HepG2 (cell line): ENCODE results near the gene CTSA. TPM values are rescaled to one million over a fixed set of nuclear protein-coding genes. Genes with fewer than 3 reads are reported as not detected.

Source experiments
- FOXA1 ChIP-seq, 2 experiments: fragments of 450-650 bp in 1 of 2; sonication (generic) in 1 of 2; formaldehyde crosslinking in 1 of 2; IDR thresholded peaks; 2 replicates each; pipeline versions ENCODE4 v1.4.0 to v1.6.1; 2016 to 2020; ENCODE audit warnings: missing genetic modification reagents in 1 of 2
- KIAA2018 ChIP-seq: sonication (generic); formaldehyde crosslinking; IDR thresholded peaks from 2 replicates; pipeline ENCODE4 v1.5.0; 2020; ENCODE audit warnings: mild to moderate bottlenecking, missing genetic modification reagents, borderline replicate concordance
- NCOA5 ChIP-seq: sonication (generic); formaldehyde crosslinking; IDR thresholded peaks from 2 replicates; pipeline ENCODE4 v1.4.0; 2020; ENCODE audit warnings: missing genetic modification reagents
- PCBP2 ChIP-seq: fragments of 200-400 bp; formaldehyde crosslinking; optimal IDR thresholded peaks from 2 replicates; pipeline ENCODE3; 2018; ENCODE audit warnings: low read length, low read depth; ENCODE audit not compliant: poor library complexity, severe bottlenecking
- SOX5 ChIP-seq: IDR thresholded peaks from 2 replicates; pipeline ENCODE4 v1.6.1; 2016; ENCODE audit warnings: borderline replicate concordance
- SPEN ChIP-seq: sonication (generic); formaldehyde crosslinking; IDR thresholded peaks from 2 replicates; pipeline ENCODE4 v1.5.1; 2020; ENCODE audit warnings: low read depth, mild to moderate bottlenecking, missing genetic modification reagents
- TMF1 ChIP-seq: sonication (generic); formaldehyde crosslinking; IDR thresholded peaks from 2 replicates; pipeline ENCODE4 v1.8.1; 2022; ENCODE audit warnings: low read depth, missing genetic modification reagents
- UBTF ChIP-seq: sonication (generic); formaldehyde crosslinking; IDR thresholded peaks from 2 replicates; pipeline ENCODE4 v1.4.0; 2020; ENCODE audit warnings: mild to moderate bottlenecking, missing genetic modification reagents
- ZFP36L1 ChIP-seq: sonication (generic); formaldehyde crosslinking; IDR thresholded peaks from 2 replicates; pipeline ENCODE4 v1.8.0; 2022; ENCODE audit warnings: mild to moderate bottlenecking, missing genetic modification reagents, moderate library complexity
- ZNF138 ChIP-seq: sonication (generic); formaldehyde crosslinking; IDR thresholded peaks from 2 replicates; pipeline ENCODE4 v1.5.0; 2020; ENCODE audit warnings: mild to moderate bottlenecking, low read depth, missing genetic modification reagents
- ZNF609 ChIP-seq: sonication (generic); formaldehyde crosslinking; IDR thresholded peaks from 2 replicates; pipeline ENCODE4 v1.4.0; 2020; ENCODE audit warnings: mild to moderate bottlenecking, missing genetic modification reagents, borderline replicate concordance
- ZNF878 ChIP-seq: sonication (generic); formaldehyde crosslinking; IDR thresholded peaks from 2 replicates; pipeline ENCODE4 v1.8.1; 2023; ENCODE audit warnings: mild to moderate bottlenecking, missing genetic modification reagents, moderate library complexity
- polyA plus RNA-seq, 8 experiments: library from polyadenylated mRNA; depleted of rRNA in 3 of 8; stranded (reverse) in 7 of 8; unstranded in 1 of 8; fragments of >200 nt; fragmentation: Illumina TruSeq in 4 of 8; extraction: Trizol in 4 of 8; gene quantifications; 2 replicates each; pipeline versions ENCODE4 v1.2.1 to v1.2.3, GENCODE V29; 2011 to 2016; ENCODE audit warnings: low read depth in 4 of 8, missing spikeins in 1 of 8, mixed read lengths in 1 of 8; ENCODE audit not compliant: insufficient read depth in 1 of 8
- total RNA-seq, 5 experiments: library from RNA; depleted of rRNA; stranded (reverse); fragments of >200 nt; fragmentation: Illumina TruSeq; extraction: Trizol; gene quantifications; 2 replicates each; pipeline ENCODE4 v1.2.3, GENCODE V29; 2016; ENCODE audit warnings: low read depth in 1 of 5

Gene CTSA
- total and polyA plus RNA-seq, 2 of the 13 experiments (the other 11 are each of a cell fraction or from before 2014, with no cell fraction given), result 202 to 231 TPM

GRCh38 chr20:45863543-45864470, 27.3 kb upstream of the CTSA start (continued):
- no peak for TF ChIP-seq KIAA2018 (CRISPR knock-in tag)
- TF ChIP-seq UBTF (CRISPR knock-in tag), result peak; percentile 37; the same call in 1 of the 2 replicates
- TF ChIP-seq ZFP36L1 (CRISPR knock-in tag), result peak; percentile 57; the same call in 1 of the 2 replicates
- no peak for TF ChIP-seq PCBP2
- peak; percentile 99 for TF ChIP-seq SOX5 (CRISPR knock-in tag)
- no peak for TF ChIP-seq ZNF138 (CRISPR knock-in tag)
- peak; percentile 66; the same call in 1 of the 2 replicates for TF ChIP-seq ZNF609
- TF ChIP-seq TMF1 (CRISPR knock-in tag), result no peak
- TF ChIP-seq SPEN (CRISPR knock-in tag), result peak; percentile 55; the same call in 1 of the 2 replicates
- no peak for TF ChIP-seq FOXA1 (IDR thresholded peaks at IDR 0.05)
- peak; percentile 87 for TF ChIP-seq FOXA1 (CRISPR knock-in tag; IDR thresholded peaks at IDR 0.05)
- TF ChIP-seq NCOA5 (CRISPR knock-in tag), result no peak
- TF ChIP-seq ZNF878 (CRISPR knock-in tag), result no peak
